Measurements from ENCODE around the gene BRINP1. TPM values are rescaled to one million over a fixed set of nuclear protein-coding genes. Genes with fewer than 3 reads are reported as not detected.

BRINP1 gene
- total RNA-seq, 1 experiment from 2014 or later = not detected

- Histone ChIP-seq H3K27ac (ENCODE audit: low read length) (no peak overlapping the region), H3K27me3 (ENCODE audit: control insufficient read depth, insufficient read depth, low read length) (no peaks in the 10 kb centered on the region), H3K36me3 (ENCODE audit: control insufficient read depth, insufficient read depth, low read length) (no peaks in the 10 kb centered on the region), H3K9me3 (ENCODE audit: control insufficient read depth, insufficient read depth, low read depth, low read length) (no peaks in the 10 kb centered on the region), H3K4me3 (ENCODE audit: low read depth in 2 of 2, low read length in 2 of 2) (no peak overlapping the region), H3K4me1 (ENCODE audit: control insufficient read depth, insufficient read depth, low read length) (no peaks in the 10 kb centered on the region)
- ATAC-seq = no peak
- intact Hi-C loops (cut with micrococcal nuclease; ENCODE audit: unreplicated experiment) (no loop called here), in situ Hi-C loops (cut with HindIII; ENCODE audit: low pct_unique_long_range_greater_than_20kb, low sequenced_read_pairs) (no loop called here)
- no peak for DNase-seq (ENCODE audit: low read depth, low spot score)
- TF ChIP-seq TCF7L2 (IDR thresholded peaks at IDR 0.05; ENCODE audit: low read depth, low read length) (no peak), SIN3A (IDR thresholded peaks at IDR 0.05; ENCODE audit: borderline replicate concordance, insufficient read depth, low read depth, low read length) (no peak), POLR2AphosphoS5 (IDR thresholded peaks at IDR 0.05; ENCODE audit: low read depth, low read length) (no peak)
- TF ChIP-seq, protein P1, sequence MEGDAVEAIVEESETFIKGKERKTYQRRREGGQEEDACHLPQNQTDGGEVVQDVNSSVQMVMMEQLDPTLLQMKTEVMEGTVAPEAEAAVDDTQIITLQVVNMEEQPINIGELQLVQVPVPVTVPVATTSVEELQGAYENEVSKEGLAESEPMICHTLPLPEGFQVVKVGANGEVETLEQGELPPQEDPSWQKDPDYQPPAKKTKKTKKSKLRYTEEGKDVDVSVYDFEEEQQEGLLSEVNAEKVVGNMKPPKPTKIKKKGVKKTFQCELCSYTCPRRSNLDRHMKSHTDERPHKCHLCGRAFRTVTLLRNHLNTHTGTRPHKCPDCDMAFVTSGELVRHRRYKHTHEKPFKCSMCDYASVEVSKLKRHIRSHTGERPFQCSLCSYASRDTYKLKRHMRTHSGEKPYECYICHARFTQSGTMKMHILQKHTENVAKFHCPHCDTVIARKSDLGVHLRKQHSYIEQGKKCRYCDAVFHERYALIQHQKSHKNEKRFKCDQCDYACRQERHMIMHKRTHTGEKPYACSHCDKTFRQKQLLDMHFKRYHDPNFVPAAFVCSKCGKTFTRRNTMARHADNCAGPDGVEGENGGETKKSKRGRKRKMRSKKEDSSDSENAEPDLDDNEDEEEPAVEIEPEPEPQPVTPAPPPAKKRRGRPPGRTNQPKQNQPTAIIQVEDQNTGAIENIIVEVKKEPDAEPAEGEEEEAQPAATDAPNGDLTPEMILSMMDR (IDR thresholded peaks at IDR 0.05) = no peak
- TF ChIP-seq, protein P2, sequence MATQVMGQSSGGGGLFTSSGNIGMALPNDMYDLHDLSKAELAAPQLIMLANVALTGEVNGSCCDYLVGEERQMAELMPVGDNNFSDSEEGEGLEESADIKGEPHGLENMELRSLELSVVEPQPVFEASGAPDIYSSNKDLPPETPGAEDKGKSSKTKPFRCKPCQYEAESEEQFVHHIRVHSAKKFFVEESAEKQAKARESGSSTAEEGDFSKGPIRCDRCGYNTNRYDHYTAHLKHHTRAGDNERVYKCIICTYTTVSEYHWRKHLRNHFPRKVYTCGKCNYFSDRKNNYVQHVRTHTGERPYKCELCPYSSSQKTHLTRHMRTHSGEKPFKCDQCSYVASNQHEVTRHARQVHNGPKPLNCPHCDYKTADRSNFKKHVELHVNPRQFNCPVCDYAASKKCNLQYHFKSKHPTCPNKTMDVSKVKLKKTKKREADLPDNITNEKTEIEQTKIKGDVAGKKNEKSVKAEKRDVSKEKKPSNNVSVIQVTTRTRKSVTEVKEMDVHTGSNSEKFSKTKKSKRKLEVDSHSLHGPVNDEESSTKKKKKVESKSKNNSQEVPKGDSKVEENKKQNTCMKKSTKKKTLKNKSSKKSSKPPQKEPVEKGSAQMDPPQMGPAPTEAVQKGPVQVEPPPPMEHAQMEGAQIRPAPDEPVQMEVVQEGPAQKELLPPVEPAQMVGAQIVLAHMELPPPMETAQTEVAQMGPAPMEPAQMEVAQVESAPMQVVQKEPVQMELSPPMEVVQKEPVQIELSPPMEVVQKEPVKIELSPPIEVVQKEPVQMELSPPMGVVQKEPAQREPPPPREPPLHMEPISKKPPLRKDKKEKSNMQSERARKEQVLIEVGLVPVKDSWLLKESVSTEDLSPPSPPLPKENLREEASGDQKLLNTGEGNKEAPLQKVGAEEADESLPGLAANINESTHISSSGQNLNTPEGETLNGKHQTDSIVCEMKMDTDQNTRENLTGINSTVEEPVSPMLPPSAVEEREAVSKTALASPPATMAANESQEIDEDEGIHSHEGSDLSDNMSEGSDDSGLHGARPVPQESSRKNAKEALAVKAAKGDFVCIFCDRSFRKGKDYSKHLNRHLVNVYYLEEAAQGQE (IDR thresholded peaks at IDR 0.05; ENCODE audit: insufficient read depth in 1 of 2, low read depth in 2 of 2, low read length in 1 of 2) = peak in 1 of 2 experiments; percentile 33; a peak in 1 of 4 replicates
- ChIA-PET POLR2A (no interaction called here), CTCF (no interaction called here)
- BruUV-seq (replicated peaks) = no TSS peak
These were observed 116.5 kb downstream of the BRINP1 start for GRCh38 chr9:119252671-119253299.

DNA sequence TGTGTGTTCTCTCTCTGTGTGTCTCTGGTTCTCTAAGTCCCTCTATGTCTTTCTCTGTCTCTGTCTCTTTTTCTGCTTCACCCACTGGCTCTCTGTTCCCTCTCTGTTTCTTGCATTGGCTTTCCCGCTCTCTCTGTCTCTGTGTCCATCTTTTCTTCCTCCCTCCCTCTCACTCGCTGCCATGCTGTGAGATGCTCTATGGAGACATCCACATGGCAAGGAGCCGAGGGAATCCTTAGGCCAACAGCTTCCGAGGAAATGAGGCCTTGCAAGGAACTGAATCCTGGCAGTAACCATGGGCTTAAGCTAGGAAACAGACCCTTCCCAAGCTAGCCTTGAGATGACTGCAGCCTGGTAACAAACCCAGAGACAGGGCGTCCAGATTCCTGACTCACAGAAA, 117.3 kb downstream of the BRINP1 start:
- no peaks in the 10 kb centered on the region for H3K9me3 ChIP-seq (ENCODE audit: control insufficient read depth, insufficient read depth, low read depth, low read length)
- POLR2A ChIA-PET = no interaction called here
- no peaks in the 10 kb centered on the region for H3K36me3 ChIP-seq (ENCODE audit: control insufficient read depth, insufficient read depth, low read length)
- TF ChIP-seq POLR2AphosphoS5 (IDR thresholded peaks at IDR 0.05; ENCODE audit: low read depth, low read length) (no peak), TCF7L2 (IDR thresholded peaks at IDR 0.05; ENCODE audit: low read depth, low read length) (no peak), SIN3A (IDR thresholded peaks at IDR 0.05; ENCODE audit: borderline replicate concordance, insufficient read depth, low read depth, low read length) (no peak)
- TF ChIP-seq, protein P1 (IDR thresholded peaks at IDR 0.05) = no peak
- TF ChIP-seq, protein P2 (IDR thresholded peaks at IDR 0.05; ENCODE audit: insufficient read depth in 1 of 2, low read depth in 2 of 2, low read length in 1 of 2) = no peak
- no TSS peak for BruUV-seq (replicated peaks)
- ATAC-seq = no peak
- CTCF ChIA-PET = no interaction called here
- no peak for DNase-seq (ENCODE audit: low read depth, low spot score)
- no peaks in the 10 kb centered on the region for H3K4me1 ChIP-seq (ENCODE audit: control insufficient read depth, insufficient read depth, low read length)
- intact Hi-C loops (cut with micrococcal nuclease; ENCODE audit: unreplicated experiment) = no loop called here
- no peak overlapping the region for H3K4me3 ChIP-seq (ENCODE audit: low read depth in 2 of 2, low read length in 2 of 2)
- H3K27ac ChIP-seq (ENCODE audit: low read length) = no peak overlapping the region
- in situ Hi-C loops (cut with HindIII; ENCODE audit: low pct_unique_long_range_greater_than_20kb, low sequenced_read_pairs) = no loop called here
- no peaks in the 10 kb centered on the region for H3K27me3 ChIP-seq (ENCODE audit: control insufficient read depth, insufficient read depth, low read length)

All from Panc1 (cell line).